HepG2 (cell line): ENCODE measurements around the gene PDCD2L. TPM values are rescaled to one million over a fixed set of nuclear protein-coding genes. Genes with fewer than 3 reads are reported as not detected.

Experiments
- ARID5B ChIP-seq: IDR thresholded peaks from 2 replicates; pipeline ENCODE4 v1.4.0; 2020; ENCODE audit warnings: mild to moderate bottlenecking, missing genetic modification reagents
- ASH2L ChIP-seq: fragments of 300-600, 200-600 bp; sonication (generic); IDR thresholded peaks from 2 replicates; pipeline ENCODE4 v1.7.0; 2017; ENCODE audit warnings: low read depth, mild to moderate bottlenecking, moderate library complexity, mixed read lengths, low read length; ENCODE audit not compliant: insufficient read length
- CREB1 ChIP-seq, 2 experiments: fragments of 450-650 bp in 1 of 2; IDR thresholded peaks; 2 replicates each; pipeline ENCODE4 v1.6.1; 2016 to 2017; ENCODE audit warnings: control low read depth in 1 of 2, mild to moderate bottlenecking in 1 of 2, missing compliant biosample characterization in 1 of 2, missing genetic modification characterization in 1 of 2
- CREB3 ChIP-seq: sonication (generic); formaldehyde crosslinking; IDR thresholded peaks from 2 replicates; pipeline ENCODE4 v1.5.0; 2020; ENCODE audit warnings: missing genetic modification reagents
- CSRNP2 ChIP-seq: sonication (generic); formaldehyde crosslinking; conservative IDR thresholded peaks from 2 replicates; pipeline ENCODE4 v1.8.0; 2022; ENCODE audit warnings: low read depth, missing genetic modification reagents
- GTF3A ChIP-seq: sonication (generic); formaldehyde crosslinking; conservative IDR thresholded peaks from 2 replicates; pipeline ENCODE4 v1.4.0; 2020; ENCODE audit warnings: mild to moderate bottlenecking, missing genetic modification reagents
- KAT8 ChIP-seq: IDR thresholded peaks from 2 replicates; pipeline ENCODE4 v1.6.1; 2016; ENCODE audit warnings: missing genetic modification reagents, missing compliant biosample characterization
- MED8 ChIP-seq: sonication (generic); formaldehyde crosslinking; IDR thresholded peaks from 2 replicates; pipeline ENCODE4 v1.8.1; 2023; ENCODE audit warnings: mild to moderate bottlenecking, missing genetic modification reagents; ENCODE audit not compliant: insufficient replicate concordance
- RAD21 ChIP-seq: fragments of 450-650 bp; formaldehyde crosslinking; IDR thresholded peaks from 2 replicates; pipeline ENCODE4 v1.5.0; 2020; ENCODE audit warnings: mild to moderate bottlenecking
- SSRP1 ChIP-seq: IDR thresholded peaks from 2 replicates; pipeline ENCODE4 v1.6.1; 2016; ENCODE audit warnings: control low read depth
- ZNF646 ChIP-seq: sonication (generic); formaldehyde crosslinking; IDR thresholded peaks from 2 replicates; pipeline ENCODE4 v1.9.0; 2021; ENCODE audit warnings: mild to moderate bottlenecking, missing genetic modification reagents
- ZNF710 ChIP-seq: sonication (generic); formaldehyde crosslinking; IDR thresholded peaks from 2 replicates; pipeline ENCODE4 v1.5.0; 2020; ENCODE audit warnings: mild to moderate bottlenecking, missing genetic modification reagents, borderline replicate concordance
- polyA plus RNA-seq, 8 experiments: library from polyadenylated mRNA; depleted of rRNA in 3 of 8; stranded (reverse) in 7 of 8; unstranded in 1 of 8; fragments of >200 nt; fragmentation: Illumina TruSeq in 4 of 8; extraction: Trizol in 4 of 8; gene quantifications; 2 replicates each; pipeline versions ENCODE4 v1.2.1 to v1.2.3, GENCODE V29; 2011 to 2016; ENCODE audit warnings: low read depth in 4 of 8, missing spikeins in 1 of 8, mixed read lengths in 1 of 8; ENCODE audit not compliant: insufficient read depth in 1 of 8
- total RNA-seq, 5 experiments: library from RNA; depleted of rRNA; stranded (reverse); fragments of >200 nt; fragmentation: Illumina TruSeq; extraction: Trizol; gene quantifications; 2 replicates each; pipeline ENCODE4 v1.2.3, GENCODE V29; 2016; ENCODE audit warnings: low read depth in 1 of 5

Gene PDCD2L
- total and polyA plus RNA-seq, 2 of the 13 experiments (the other 11 are each of a cell fraction or from before 2014, with no cell fraction given): 29.3 to 35.2 TPM

- TF ChIP-seq CSRNP2 (no peak), ZNF646 (CRISPR knock-in tag) (no peak), ARID5B (peak; percentile 51), CREB3 (no peak), RAD21 (CRISPR knock-in tag) (0 out of 2 replicates have a peak, but pooled peaks have one; percentile 19), ASH2L (no peak), SSRP1 (no peak), KAT8 (CRISPR knock-in tag) (peak; percentile 67), CREB1 (IDR thresholded peaks at IDR 0.05) (peak; percentile 42; the same call in 1 of the 2 replicates), CREB1 (CRISPR knock-in tag; IDR thresholded peaks at IDR 0.05) (no peak), ZNF710 (CRISPR knock-in tag) (peak; percentile 60; the same call in 1 of the 2 replicates), MED8 (CRISPR knock-in tag) (peak; percentile 35), GTF3A (no peak)
These were observed 44.9 kb upstream of the PDCD2L start (continued) for GRCh38 chr19:34359140-34359953.
